ENCODE results near the gene C2CD2L.

C2CD2L gene

DNA sequence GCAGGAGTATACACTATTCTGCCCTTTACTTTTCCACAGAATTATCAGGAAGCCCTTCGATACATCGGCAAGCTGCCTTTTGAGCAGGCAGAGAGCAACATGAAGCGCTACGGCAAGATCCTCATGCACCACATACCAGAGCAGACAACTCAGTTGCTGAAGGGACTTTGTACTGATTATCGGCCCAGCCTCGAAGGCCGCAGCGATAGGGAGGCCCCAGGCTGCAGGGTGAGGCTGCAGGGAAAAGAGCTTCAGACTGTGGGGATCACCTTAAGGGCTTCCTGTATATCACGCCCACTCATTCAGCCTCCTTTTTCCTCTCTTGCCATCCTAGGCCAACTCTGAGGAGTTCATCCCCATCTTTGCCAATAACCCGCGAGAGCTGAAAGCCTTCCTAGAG is 29.3 kb upstream of the C2CD2L start:
- H3K4me2 ChIP-seq (ENCODE audit: low read depth, low read length, poor library complexity, severe bottlenecking) = no peak overlapping the region
- TF ChIP-seq, protein P1, sequence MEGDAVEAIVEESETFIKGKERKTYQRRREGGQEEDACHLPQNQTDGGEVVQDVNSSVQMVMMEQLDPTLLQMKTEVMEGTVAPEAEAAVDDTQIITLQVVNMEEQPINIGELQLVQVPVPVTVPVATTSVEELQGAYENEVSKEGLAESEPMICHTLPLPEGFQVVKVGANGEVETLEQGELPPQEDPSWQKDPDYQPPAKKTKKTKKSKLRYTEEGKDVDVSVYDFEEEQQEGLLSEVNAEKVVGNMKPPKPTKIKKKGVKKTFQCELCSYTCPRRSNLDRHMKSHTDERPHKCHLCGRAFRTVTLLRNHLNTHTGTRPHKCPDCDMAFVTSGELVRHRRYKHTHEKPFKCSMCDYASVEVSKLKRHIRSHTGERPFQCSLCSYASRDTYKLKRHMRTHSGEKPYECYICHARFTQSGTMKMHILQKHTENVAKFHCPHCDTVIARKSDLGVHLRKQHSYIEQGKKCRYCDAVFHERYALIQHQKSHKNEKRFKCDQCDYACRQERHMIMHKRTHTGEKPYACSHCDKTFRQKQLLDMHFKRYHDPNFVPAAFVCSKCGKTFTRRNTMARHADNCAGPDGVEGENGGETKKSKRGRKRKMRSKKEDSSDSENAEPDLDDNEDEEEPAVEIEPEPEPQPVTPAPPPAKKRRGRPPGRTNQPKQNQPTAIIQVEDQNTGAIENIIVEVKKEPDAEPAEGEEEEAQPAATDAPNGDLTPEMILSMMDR (conservative IDR thresholded peaks at IDR 0.05; ENCODE audit: low read length) = no peak
- no peak for TF ChIP-seq EZH2phosphoT487 (IDR thresholded peaks at IDR 0.05; ENCODE audit: borderline replicate concordance)
- H3K9ac ChIP-seq (ENCODE audit: low read depth, low read length, poor library complexity, severe bottlenecking) = no peak overlapping the region
- H3K9me3 ChIP-seq (ENCODE audit: insufficient read depth, low read depth, low read length) = no peaks in the 10 kb centered on the region
- no peaks in the 10 kb centered on the region for H3K4me1 ChIP-seq (ENCODE audit: insufficient read depth, low read length, poor library complexity, severe bottlenecking)
- no peaks in the 10 kb centered on the region for H3K9me2 ChIP-seq (replicated peaks; ENCODE audit: low read depth, low read length)
- no peaks in the 10 kb centered on the region for H3K27me3 ChIP-seq (ENCODE audit: insufficient read depth, low read length, poor library complexity, severe bottlenecking)
- no peak overlapping the region for H2AFZ ChIP-seq (ENCODE audit: low read length)
- H3K4me3 ChIP-seq (ENCODE audit: low read length, poor library complexity, severe bottlenecking) = no peak overlapping the region
- peaks cover 55% of the 10 kb centered on the region; the same call in 1 of the 2 replicates for H3K36me3 ChIP-seq (ENCODE audit: insufficient read depth, low read length)
- H3F3A ChIP-seq (ENCODE audit: low read depth) = no peaks in the 10 kb centered on the region
- H4K20me1 ChIP-seq (ENCODE audit: insufficient read depth, low read length, poor library complexity, severe bottlenecking) = no peaks in the 10 kb centered on the region
- no peaks in the 10 kb centered on the region for H3K79me2 ChIP-seq (ENCODE audit: insufficient read depth, low read length)

DNA sequence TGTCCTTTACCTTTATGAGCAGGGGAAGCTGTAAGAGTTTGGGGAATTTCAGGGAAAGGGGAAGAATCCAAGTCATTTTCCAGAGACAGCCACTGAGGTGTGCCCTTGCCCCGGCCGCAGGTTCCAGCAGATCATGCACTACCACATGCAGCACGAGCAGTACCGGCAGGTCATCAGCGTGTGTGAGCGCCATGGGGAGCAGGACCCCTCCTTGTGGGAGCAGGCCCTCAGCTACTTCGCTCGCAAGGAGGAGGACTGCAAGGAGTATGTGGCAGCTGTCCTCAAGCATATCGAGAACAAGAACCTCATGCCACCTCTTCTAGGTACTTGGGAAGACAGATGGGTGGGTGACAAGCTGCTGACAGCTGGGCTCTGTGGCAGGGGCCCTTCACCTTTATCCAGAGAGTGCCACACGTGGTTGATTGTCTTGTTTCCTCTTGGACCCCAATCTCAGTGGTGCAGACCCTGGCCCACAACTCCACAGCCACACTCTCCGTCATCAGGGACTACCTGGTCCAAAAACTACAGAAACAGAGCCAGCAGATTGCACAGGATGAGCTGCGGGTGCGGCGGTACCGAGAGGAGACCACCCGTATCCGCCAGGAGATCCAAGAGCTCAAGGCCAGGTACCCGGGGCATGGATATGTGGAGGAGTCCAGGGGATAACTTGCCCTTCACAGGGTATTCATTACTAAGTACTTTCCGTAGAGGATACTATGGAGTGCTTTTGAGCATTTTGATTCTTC is 28.3 kb upstream of the C2CD2L start:
- Histone ChIP-seq H2AFZ (ENCODE audit: low read length) (no peak overlapping the region), H4K20me1 (ENCODE audit: insufficient read depth, low read length, poor library complexity, severe bottlenecking) (no peaks in the 10 kb centered on the region), H3K79me2 (ENCODE audit: insufficient read depth, low read length) (no peaks in the 10 kb centered on the region), H3K4me1 (ENCODE audit: insufficient read depth, low read length, poor library complexity, severe bottlenecking) (no peaks in the 10 kb centered on the region), H3K9me2 (replicated peaks; ENCODE audit: low read depth, low read length) (no peaks in the 10 kb centered on the region), H3F3A (ENCODE audit: low read depth) (no peaks in the 10 kb centered on the region), H3K36me3 (ENCODE audit: insufficient read depth, low read length) (peaks cover 44% of the 10 kb centered on the region; the same call in 1 of the 2 replicates), H3K4me3 (ENCODE audit: low read length, poor library complexity, severe bottlenecking) (no peak overlapping the region), H3K9me3 (ENCODE audit: insufficient read depth, low read depth, low read length) (no peaks in the 10 kb centered on the region), H3K4me2 (ENCODE audit: low read depth, low read length, poor library complexity, severe bottlenecking) (no peak overlapping the region), H3K9ac (ENCODE audit: low read depth, low read length, poor library complexity, severe bottlenecking) (no peak overlapping the region), H3K27me3 (ENCODE audit: insufficient read depth, low read length, poor library complexity, severe bottlenecking) (no peaks in the 10 kb centered on the region)
- TF ChIP-seq, protein P1 (conservative IDR thresholded peaks at IDR 0.05; ENCODE audit: low read length) = no peak
- no peak for TF ChIP-seq EZH2phosphoT487 (IDR thresholded peaks at IDR 0.05; ENCODE audit: borderline replicate concordance)

DNA sequence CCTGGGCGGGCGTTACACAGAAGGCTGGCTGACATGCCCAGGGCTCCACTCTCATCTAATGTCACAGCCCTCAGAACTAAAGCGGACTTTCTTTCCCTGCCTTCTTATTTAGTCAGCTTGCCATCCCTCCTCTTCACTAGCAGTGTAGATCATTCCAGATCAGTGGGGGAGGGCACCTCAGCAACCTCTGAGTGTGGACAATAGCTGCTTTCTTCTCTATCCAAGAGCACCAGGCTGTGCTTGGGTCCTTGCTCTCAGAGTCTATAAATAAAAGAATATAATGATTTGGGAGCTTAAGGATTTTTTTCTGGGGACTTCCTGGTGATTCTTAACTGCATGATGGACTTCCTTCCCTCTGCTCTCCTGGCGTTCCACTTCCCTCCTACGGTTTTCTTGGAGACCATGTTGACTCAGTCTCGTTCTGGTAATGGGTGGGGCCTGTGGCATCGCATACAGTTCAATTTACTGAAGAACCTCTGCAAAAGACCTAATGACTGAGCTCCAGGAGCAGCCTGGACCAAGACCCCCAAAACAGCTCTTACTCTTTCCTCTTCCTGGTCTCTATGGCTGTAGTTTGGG is 25.4 kb upstream of the C2CD2L start:
- Histone ChIP-seq H3K9ac (ENCODE audit: low read depth, low read length, poor library complexity, severe bottlenecking) (no peak overlapping the region), H3K4me3 (ENCODE audit: low read length, poor library complexity, severe bottlenecking) (no peak overlapping the region), H3K4me2 (ENCODE audit: low read depth, low read length, poor library complexity, severe bottlenecking) (no peak overlapping the region), H3K36me3 (ENCODE audit: insufficient read depth, low read length) (peaks cover 38% of the 10 kb centered on the region; the same call in 1 of the 2 replicates), H3K79me2 (ENCODE audit: insufficient read depth, low read length) (peaks cover 14% of the 10 kb centered on the region), H3F3A (ENCODE audit: low read depth) (peaks cover 1% of the 10 kb centered on the region; the same call in 1 of the 2 replicates), H3K4me1 (ENCODE audit: insufficient read depth, low read length, poor library complexity, severe bottlenecking) (peaks cover 18% of the 10 kb centered on the region), H3K9me3 (ENCODE audit: insufficient read depth, low read depth, low read length) (no peaks in the 10 kb centered on the region), H4K20me1 (ENCODE audit: insufficient read depth, low read length, poor library complexity, severe bottlenecking) (peaks cover 6% of the 10 kb centered on the region), H3K9me2 (replicated peaks; ENCODE audit: low read depth, low read length) (no peaks in the 10 kb centered on the region), H3K27me3 (ENCODE audit: insufficient read depth, low read length, poor library complexity, severe bottlenecking) (no peaks in the 10 kb centered on the region), H2AFZ (ENCODE audit: low read length) (no peak overlapping the region)
- TF ChIP-seq EZH2phosphoT487 (IDR thresholded peaks at IDR 0.05; ENCODE audit: borderline replicate concordance) = no peak
- TF ChIP-seq, protein P1 (conservative IDR thresholded peaks at IDR 0.05; ENCODE audit: low read length) = no peak

Measured in Loucy (cell line).